HUDEP-2 (cell line): ENCODE results near the gene CENPB.

Experiments
- DNase-seq, 76 experiments: peaks; one replicate each; lab custom pipeline; 2025; ENCODE audit not compliant: unreplicated experiment in 76 of 76; lab: John Stamatoyannopoulos, UW

The CENPB gene

DNA sequence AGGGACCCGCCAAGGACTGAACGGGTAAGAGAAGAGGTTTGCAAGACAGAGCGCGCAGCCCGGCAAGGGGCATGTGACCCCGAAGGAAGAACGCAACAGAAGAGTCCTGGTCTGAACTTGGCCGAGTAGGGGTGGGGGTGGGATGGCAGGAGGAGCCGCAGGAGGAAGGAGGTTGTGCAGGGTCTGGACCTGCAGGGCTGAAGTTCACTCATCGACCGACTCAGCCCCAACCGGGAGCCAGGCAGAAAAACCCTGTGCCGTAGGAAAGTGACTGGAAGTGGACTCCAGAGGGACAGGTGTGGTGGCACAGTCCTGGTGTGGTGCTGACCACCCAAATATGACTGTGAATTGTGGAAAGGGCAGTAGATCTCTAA lies 34.2 kb downstream of the CENPB start:
- DNase-seq, result no peak

GRCh38 chr20:3751675-3752385 lies 34.7 kb downstream of the CENPB start:
- peak in 74 of 76 experiments; percentile 25 to 98 (median 88) for DNase-seq

GRCh38 chr20:3751305-3751674 lies 35.2 kb downstream of the CENPB start:
- DNase-seq, result no peak

- no peak for DNase-seq
These were observed 36.6 kb downstream of the CENPB start for GRCh38 chr20:3749689-3750531.

DNA sequence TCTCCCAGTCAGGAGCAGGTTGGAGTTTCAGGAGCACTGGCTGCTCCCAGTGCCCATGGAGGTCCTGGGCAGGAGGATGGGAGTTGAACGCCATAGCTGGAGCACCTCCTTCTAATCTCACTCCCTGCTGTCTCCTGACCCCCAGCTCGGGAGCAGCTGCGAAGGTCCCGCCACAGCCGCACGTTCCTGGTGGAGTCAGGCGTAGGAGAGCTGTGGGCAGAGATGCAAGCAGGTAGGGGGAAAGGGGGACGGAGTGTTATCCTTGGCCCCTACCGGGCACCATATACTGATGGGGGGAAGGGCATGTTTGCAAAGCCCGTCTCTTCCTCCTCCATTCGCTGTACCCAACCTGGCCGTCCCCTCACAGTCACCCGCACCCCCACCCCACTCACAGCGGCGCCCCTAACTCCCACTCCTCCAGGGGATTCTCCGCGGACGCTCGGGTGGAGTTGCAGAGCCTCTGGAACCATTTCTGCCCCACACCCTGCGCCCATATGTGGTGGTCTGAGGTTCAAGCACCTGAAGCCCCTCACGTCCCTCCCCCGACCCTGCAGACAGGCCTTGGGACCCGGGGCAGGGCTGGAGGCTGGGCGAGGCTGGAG lies 37.4 kb downstream of the CENPB start:
- DNase-seq, result no peak

DNA sequence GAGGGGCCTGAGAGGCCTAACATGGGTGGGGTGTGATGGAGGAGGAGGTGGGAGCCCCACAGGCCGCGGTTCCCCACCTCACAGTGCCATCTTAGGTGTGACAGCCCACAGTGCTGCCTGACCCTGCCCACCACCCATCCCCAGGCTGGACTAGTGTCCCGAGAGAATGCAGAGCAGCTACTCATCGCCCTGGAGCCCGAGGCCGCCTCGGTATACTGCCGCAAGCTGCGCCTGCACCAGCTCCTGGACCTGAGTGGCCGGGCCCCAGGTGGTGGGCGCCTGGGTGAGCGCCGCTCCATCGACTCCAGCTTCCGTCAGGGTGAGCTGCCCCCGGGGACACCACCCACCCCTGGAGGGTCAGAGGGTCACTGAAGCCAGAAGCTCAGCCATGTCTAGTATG lies 38.5 kb downstream of the CENPB start:
- no peak for DNase-seq

DNA sequence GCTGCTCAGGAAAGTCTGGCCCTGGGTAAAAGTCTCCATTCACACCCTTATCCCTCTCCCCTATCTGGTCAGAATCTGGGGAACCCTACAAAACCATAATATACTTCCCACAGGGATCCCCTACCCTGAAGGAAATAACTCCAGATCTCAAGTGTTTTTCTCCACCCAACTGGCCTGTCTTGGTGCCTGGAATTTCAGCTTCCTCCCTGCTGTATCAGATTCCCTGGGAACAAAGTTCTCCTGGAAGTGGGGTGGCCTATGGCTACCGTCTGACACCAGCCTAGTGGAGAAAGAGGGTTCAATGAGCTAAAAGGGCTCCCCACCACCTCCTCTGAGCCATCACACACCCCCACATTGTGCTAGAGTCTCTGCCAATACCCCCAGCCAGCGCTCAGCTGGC lies 39.1 kb downstream of the CENPB start:
- no peak for DNase-seq

- no peak for DNase-seq
These were observed 40.8 kb downstream of the CENPB start for GRCh38 chr20:3745686-3746173.

GRCh38 chr20:3744806-3745685 lies 41.5 kb downstream of the CENPB start:
- DNase-seq, result peak in 57 of 76 experiments; percentile 3 to 79 (median 39)

DNA sequence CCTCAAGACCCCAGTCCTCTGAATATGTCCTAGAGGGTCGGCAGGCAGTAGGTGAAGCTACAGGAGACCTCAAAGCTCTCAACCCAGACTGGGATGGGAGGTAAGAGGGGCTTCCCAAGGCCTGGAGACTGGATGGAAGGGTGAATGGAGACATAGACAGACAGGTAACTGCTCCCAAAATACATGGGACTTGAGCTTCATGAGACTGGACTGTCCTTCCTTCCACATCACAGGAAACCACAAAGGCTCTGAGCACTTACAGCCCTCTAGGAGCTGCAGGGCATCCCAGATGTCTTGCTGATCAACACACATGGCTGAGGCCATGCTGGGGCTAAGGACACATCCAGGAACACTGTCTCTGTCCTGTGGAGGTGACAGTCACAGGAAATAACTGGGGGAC lies 42.5 kb downstream of the CENPB start:
- DNase-seq, result no peak

DNA sequence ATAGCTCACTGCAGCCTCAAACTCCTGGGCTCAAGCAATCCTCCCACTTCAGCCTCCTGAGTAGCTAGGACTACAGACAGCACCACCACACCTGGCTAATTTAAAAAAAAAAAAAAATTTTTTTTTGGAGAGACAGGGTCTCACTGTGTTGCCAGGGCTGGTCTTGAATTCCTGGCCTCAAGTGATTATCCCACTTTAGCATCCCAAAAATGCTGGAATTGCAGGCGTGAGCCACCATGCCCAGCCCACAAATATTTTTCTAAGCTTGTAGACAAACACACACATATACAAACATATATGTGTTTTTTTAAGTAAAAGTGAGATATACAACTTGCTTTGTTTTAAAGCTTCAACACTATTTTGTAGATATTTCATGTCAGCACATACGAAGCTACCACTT lies 43.3 kb downstream of the CENPB start:
- no peak for DNase-seq

GRCh38 chr20:3741836-3742458 lies 44.6 kb downstream of the CENPB start:
- DNase-seq, result no peak

DNA sequence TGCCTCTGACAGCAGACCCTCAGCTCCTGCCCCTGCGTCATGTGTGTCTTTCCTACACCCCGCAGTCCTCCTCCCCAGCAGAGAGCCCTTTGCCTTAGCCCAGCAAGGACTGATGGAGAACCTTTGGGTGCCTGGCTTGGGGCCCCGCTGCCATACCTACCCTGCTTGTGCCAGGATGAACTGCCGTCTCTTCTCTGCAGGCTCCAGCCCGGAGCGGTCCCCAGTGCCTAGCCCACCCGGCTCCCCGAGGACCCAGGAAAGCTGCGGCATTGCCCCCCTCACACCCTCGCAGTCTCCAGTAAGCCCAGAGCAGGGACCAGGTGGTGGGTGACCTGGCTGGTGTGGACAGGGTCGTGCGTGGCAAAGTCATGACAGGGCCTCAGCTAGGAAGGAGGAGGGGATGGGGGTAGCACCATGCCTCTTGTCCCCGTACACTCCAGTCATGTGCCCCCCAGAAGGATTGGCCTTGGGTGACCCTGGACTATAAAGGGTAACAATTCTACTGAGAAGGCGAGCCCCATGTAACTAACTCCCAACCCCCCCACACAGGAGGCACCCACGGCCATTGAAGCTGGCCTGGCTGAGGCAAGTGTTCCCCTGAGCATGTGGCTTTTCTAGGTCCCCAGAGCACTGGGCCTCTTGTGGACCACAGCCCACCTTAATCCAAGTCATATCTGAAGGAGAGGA lies 45.8 kb downstream of the CENPB start:
- no peak for DNase-seq

- DNase-seq, result peak in 53 of 76 experiments; percentile 6 to 74 (median 43)
These were observed 46.6 kb downstream of the CENPB start for GRCh38 chr20:3739926-3740451.

GRCh38 chr20:3739054-3739925 lies 47.2 kb downstream of the CENPB start:
- no peak for DNase-seq

- DNase-seq, result peak in 54 of 76 experiments; percentile 3 to 72 (median 28)
These were observed 48.2 kb downstream of the CENPB start for GRCh38 chr20:3738111-3739053.

- DNase-seq, result no peak
These were observed 50.8 kb downstream of the CENPB start for GRCh38 chr20:3735768-3736167.
